ENCODE results near the gene TMC3.

The TMC3 gene

DNA sequence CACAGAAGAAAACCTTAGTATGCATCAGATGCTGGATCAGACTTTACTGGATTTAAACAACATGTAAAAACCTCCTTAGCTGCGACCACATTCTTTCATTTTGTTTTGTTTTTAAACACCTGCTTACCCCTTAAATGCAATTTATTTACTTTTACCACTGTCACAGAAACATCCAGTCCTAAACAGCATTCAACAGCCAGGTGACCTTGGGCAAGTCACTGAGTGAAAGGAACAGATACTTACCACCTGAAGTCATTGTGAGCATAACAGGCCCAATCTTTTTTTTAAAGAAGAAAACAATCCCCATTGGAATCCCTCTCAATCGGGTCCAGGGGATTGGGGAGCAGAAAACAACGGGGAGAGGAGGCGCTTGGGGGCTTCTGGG is 50.5 kb downstream of the TMC3 start:
- peak overlapping the region; percentile 64 for H3K4me3 ChIP-seq (ENCODE audit: extremely low read depth, insufficient read depth, low read length, poor library complexity, severe bottlenecking)
- no peaks in the 10 kb centered on the region for H3K9me3 ChIP-seq (ENCODE audit: control insufficient read depth, low read length)
- H3K36me3 ChIP-seq (ENCODE audit: control insufficient read depth, insufficient read depth, low read length), result no peaks in the 10 kb centered on the region
- H3K27ac ChIP-seq (ENCODE audit: low read depth, low read length, severe bottlenecking), result no peak overlapping the region
- H3K4me1 ChIP-seq (ENCODE audit: control insufficient read depth, insufficient read depth, low read length, poor library complexity, severe bottlenecking), result peaks cover 3% of the 10 kb centered on the region
- WGBS, 2 experiments (ENCODE audit: insufficient coverage in 2 of 2), result 50 to 82% methylated on average over 1 of the region's 4 CpGs

DNA sequence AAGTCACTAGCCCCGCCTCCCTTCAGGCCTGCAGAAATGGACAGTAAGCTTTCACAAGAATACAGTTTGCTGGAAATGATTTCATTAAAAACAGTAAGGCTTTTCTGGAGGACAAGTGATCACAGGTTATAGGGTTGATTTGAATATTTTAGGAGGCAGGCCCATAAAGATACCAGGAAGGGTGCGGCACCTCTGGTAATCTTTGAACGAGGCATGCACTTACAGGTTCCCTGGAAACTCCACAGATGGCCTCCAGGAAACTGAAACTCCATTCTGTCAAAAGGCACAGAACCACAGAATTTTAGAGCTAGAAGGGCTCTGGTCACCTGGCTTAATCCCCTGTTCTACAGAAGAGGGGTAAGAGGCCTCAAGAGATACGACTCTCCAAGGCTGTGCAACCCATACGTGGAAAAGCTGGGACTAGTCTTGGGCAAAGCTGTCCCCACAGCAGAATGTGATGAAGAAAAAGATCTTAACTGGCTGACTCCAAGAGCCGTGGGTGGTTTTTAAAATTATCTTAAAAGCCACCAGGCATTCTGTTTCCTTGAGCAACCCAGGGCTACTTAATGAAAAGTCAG is 51.2 kb downstream of the TMC3 start:
- Histone ChIP-seq H3K4me1 (ENCODE audit: control insufficient read depth, insufficient read depth, low read length, poor library complexity, severe bottlenecking) (peaks cover 3% of the 10 kb centered on the region), H3K36me3 (ENCODE audit: control insufficient read depth, insufficient read depth, low read length) (no peaks in the 10 kb centered on the region), H3K27ac (ENCODE audit: low read depth, low read length, severe bottlenecking) (no peak overlapping the region), H3K9me3 (ENCODE audit: control insufficient read depth, low read length) (no peaks in the 10 kb centered on the region), H3K4me3 (ENCODE audit: extremely low read depth, insufficient read depth, low read length, poor library complexity, severe bottlenecking) (no peak overlapping the region)
- WGBS, 2 experiments (ENCODE audit: insufficient coverage in 2 of 2), result 84 to 89% methylated on average over 4 to 6 of the region's 6 CpGs

DNA sequence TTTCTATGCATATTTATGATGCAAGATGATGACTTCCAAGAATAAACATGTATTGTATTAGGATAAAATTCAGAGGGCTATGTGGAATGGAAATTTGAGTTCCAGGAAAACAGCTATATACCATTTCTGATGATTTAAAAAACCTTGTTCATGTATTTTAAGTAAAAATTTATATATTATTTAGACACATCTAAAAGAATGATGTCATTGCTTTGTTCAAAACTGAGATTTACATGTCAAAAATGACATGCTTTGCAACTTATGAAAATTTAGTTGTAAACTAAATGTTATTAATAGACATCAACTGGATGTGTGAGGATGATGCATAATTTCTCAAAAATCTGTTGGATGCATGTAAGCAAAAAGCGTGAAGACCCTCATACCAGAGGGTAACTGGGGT is 52.3 kb downstream of the TMC3 start:
- H3K9me3 ChIP-seq (ENCODE audit: control insufficient read depth, low read length), result no peaks in the 10 kb centered on the region
- H3K27ac ChIP-seq (ENCODE audit: low read depth, low read length, severe bottlenecking), result no peak overlapping the region
- 90 to 100% methylated on average over 1 of the region's 1 CpG for WGBS, 2 experiments (ENCODE audit: insufficient coverage in 2 of 2)
- H3K4me3 ChIP-seq (ENCODE audit: extremely low read depth, insufficient read depth, low read length, poor library complexity, severe bottlenecking), result no peak overlapping the region
- H3K4me1 ChIP-seq (ENCODE audit: control insufficient read depth, insufficient read depth, low read length, poor library complexity, severe bottlenecking), result peaks cover 3% of the 10 kb centered on the region
- H3K36me3 ChIP-seq (ENCODE audit: control insufficient read depth, insufficient read depth, low read length), result peaks cover 1% of the 10 kb centered on the region

DNA sequence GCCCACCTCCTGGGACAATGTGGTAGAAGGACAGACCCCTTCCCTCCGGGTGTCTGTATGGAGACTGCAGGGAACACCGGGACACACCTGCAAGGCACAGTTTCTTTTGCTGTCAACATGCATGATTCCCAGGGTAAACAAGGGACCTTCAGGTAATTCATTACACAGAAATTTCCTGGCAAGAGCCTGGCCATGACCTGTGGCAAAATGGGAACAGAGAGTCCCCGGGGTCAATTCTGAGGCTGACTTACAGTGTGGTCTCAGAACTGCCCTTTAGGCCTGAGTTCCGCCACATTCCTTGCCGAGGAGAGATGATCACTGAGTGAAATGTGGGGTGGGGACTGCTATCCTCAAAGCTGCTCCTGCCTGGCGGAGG is 56.4 kb downstream of the TMC3 start:
- WGBS, 2 experiments (ENCODE audit: insufficient coverage in 2 of 2), result 92 to 98% methylated on average over 5 of the region's 6 CpGs
- H3K9me3 ChIP-seq (ENCODE audit: control insufficient read depth, low read length), result no peaks in the 10 kb centered on the region
- no peak overlapping the region for H3K27ac ChIP-seq (ENCODE audit: low read depth, low read length, severe bottlenecking)
- H3K36me3 ChIP-seq (ENCODE audit: control insufficient read depth, insufficient read depth, low read length), result peaks cover 8% of the 10 kb centered on the region
- no peak overlapping the region for H3K4me3 ChIP-seq (ENCODE audit: extremely low read depth, insufficient read depth, low read length, poor library complexity, severe bottlenecking)
- H3K4me1 ChIP-seq (ENCODE audit: control insufficient read depth, insufficient read depth, low read length, poor library complexity, severe bottlenecking), result peaks cover 3% of the 10 kb centered on the region

DNA sequence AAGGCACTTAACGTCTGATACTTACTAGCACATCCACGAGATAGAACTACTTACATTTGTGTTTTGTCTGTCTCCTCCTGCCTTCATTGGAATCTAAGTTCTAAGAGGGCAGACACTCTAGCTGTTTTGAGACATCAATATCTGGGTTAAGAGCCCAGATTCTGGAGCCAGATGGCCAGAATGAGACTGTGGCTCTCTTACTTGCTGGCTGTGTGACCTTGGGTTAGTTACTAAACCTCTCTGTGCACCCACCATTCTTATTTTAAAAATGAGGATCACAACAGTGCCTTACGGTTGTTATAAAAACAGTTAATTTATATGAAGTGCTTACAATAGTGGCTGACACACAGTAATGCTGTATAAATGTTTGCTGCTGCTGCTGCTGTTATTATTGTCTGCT is 57.7 kb downstream of the TMC3 start:
- H3K36me3 ChIP-seq (ENCODE audit: control insufficient read depth, insufficient read depth, low read length), result peaks cover 14% of the 10 kb centered on the region
- 86 to 98% methylated on average over 2 to 3 of the region's 3 CpGs for WGBS, 2 experiments (ENCODE audit: insufficient coverage in 2 of 2)

DNA sequence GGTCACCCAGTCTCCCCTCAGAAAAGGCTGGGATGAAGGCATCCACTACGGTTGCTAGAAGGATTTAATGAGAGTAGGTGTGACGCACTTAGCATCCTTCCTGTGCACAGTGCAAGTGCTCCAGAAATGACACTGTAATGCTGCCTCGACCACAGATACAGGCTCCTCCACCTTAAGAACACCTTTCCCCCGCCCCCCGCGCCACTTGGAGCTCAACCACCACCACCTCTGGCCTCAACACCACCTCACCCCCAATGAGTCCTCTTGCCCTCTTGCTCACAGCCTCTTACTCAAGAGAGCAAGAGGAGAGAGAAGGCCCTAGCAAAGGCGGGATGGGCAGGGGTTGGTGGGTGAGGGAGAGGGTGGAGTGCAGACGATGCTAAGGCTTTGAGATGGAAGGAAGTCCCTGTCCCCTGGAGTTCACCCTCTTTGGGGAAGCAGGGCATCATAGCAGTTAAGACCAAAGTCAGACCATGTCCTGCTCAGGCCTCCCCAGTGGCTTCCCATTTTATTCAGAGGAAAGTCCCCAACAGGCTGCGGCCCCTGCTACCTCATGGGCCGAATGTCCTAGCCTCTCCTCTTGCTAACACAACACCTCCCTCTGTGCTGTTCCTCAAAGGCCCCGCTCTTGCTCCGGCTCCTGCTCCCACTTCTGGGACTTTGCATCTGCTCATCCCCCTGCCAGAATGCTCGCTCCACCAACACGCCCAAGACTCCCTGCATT is 58.4 kb downstream of the TMC3 start:
- no peak overlapping the region for H3K4me3 ChIP-seq (ENCODE audit: extremely low read depth, insufficient read depth, low read length, poor library complexity, severe bottlenecking)
- H3K4me1 ChIP-seq (ENCODE audit: control insufficient read depth, insufficient read depth, low read length, poor library complexity, severe bottlenecking), result no peaks in the 10 kb centered on the region
- no peaks in the 10 kb centered on the region for H3K9me3 ChIP-seq (ENCODE audit: control insufficient read depth, low read length)
- no peak overlapping the region for H3K27ac ChIP-seq (ENCODE audit: low read depth, low read length, severe bottlenecking)
- H3K36me3 ChIP-seq (ENCODE audit: control insufficient read depth, insufficient read depth, low read length), result peaks cover 14% of the 10 kb centered on the region
- WGBS, 2 experiments (ENCODE audit: insufficient coverage in 2 of 2), result 90 to 96% methylated on average over 9 to 11 of the region's 14 CpGs

More for the DNA sequence above, 57.7 kb downstream of the TMC3 start:
- no peaks in the 10 kb centered on the region for H3K4me1 ChIP-seq (ENCODE audit: control insufficient read depth, insufficient read depth, low read length, poor library complexity, severe bottlenecking)
- no peak overlapping the region for H3K4me3 ChIP-seq (ENCODE audit: extremely low read depth, insufficient read depth, low read length, poor library complexity, severe bottlenecking)
- H3K27ac ChIP-seq (ENCODE audit: low read depth, low read length, severe bottlenecking), result no peak overlapping the region
- no peaks in the 10 kb centered on the region for H3K9me3 ChIP-seq (ENCODE audit: control insufficient read depth, low read length)

DNA sequence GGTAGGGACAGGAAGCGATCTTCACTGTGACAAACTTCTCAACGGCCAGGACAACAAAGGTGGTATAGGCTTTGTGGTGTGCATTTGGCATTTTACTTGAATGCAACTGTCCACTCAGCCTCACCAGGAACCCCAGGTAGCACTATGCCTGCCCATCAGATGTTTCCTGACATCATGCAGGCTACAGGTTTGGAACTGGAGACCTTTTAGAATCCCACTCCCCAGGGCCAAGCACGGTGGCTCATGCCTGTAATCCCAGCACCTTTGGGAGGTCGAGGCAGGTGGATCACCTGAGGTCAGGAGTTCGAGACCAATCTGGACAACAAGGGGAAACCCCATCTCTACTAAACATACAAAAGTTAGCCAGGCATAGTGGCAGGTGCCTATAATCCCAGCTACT is 59.6 kb downstream of the TMC3 start:
- no peaks in the 10 kb centered on the region for H3K9me3 ChIP-seq (ENCODE audit: control insufficient read depth, low read length)
- peaks cover 14% of the 10 kb centered on the region for H3K36me3 ChIP-seq (ENCODE audit: control insufficient read depth, insufficient read depth, low read length)
- no peak overlapping the region for H3K4me3 ChIP-seq (ENCODE audit: extremely low read depth, insufficient read depth, low read length, poor library complexity, severe bottlenecking)
- 82 to 95% methylated on average over 2 to 4 of the region's 5 CpGs for WGBS, 2 experiments (ENCODE audit: insufficient coverage in 2 of 2)
- H3K4me1 ChIP-seq (ENCODE audit: control insufficient read depth, insufficient read depth, low read length, poor library complexity, severe bottlenecking), result no peaks in the 10 kb centered on the region
- no peak overlapping the region for H3K27ac ChIP-seq (ENCODE audit: low read depth, low read length, severe bottlenecking)

DNA sequence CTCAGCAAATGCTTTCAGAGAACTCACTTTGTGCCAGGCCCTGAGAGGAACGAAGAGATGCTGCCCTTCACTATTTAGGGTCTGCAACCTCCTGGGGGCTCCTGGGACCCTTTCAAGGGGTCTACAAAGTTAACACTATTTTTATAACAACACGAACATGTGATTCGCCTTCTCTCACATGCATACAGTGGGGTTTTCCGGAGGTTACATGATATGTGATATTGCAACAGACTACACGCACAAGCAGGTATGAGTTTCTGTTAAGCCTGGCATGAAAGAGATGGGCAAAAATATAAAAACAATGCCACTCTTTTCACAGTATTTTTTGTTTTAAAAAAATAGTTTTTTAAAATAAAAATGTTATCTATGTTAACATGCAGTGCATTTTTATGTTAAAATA is 60.3 kb downstream of the TMC3 start:
- Histone ChIP-seq H3K36me3 (ENCODE audit: control insufficient read depth, insufficient read depth, low read length) (peaks cover 14% of the 10 kb centered on the region), H3K27ac (ENCODE audit: low read depth, low read length, severe bottlenecking) (no peak overlapping the region), H3K4me3 (ENCODE audit: extremely low read depth, insufficient read depth, low read length, poor library complexity, severe bottlenecking) (no peak overlapping the region), H3K4me1 (ENCODE audit: control insufficient read depth, insufficient read depth, low read length, poor library complexity, severe bottlenecking) (no peaks in the 10 kb centered on the region), H3K9me3 (ENCODE audit: control insufficient read depth, low read length) (no peaks in the 10 kb centered on the region)
- 92% methylated on average over 1 of the region's 5 CpGs; no CpG with 5 or more reads in 1 of the 2 experiments for WGBS, 2 experiments (ENCODE audit: insufficient coverage in 2 of 2)

DNA sequence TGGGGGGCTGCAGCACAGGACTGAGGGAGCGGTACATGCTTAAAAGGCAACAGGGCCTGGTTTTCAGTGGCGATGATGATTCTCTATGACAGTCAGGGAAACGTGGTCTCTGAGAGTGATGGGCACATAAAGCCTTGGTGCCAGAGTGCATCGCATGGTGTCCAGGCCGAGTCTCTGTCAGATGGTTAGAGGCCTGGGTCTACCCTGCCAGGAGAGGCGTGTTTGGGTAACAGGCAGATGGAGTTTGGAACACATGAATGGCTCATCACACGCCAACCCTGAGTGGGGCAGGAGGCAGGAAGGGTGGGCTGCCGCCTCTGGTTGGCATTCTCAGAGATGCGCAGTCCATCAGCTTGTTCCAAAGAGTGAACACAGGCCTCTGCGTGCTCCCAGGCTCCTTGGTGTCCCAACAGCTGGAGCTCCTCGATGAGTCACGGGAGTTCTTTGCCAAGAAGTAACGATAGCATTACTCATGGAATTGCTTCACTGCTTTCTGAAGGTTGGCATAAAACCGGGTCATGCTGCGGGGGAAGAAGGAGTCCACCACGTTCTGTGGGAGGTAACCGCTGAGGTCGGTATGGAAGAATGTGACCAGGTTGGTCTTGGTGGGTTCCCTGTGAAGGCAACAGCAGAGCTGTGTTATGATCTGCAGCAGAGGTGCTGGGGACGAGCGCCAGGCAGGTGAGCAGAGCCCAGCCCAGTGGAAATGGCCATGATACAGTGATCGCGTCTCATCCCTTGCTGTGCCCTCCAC is 61.0 kb downstream of the TMC3 start:
- H3K27ac ChIP-seq (ENCODE audit: low read depth, low read length, severe bottlenecking), result no peak overlapping the region

DNA sequence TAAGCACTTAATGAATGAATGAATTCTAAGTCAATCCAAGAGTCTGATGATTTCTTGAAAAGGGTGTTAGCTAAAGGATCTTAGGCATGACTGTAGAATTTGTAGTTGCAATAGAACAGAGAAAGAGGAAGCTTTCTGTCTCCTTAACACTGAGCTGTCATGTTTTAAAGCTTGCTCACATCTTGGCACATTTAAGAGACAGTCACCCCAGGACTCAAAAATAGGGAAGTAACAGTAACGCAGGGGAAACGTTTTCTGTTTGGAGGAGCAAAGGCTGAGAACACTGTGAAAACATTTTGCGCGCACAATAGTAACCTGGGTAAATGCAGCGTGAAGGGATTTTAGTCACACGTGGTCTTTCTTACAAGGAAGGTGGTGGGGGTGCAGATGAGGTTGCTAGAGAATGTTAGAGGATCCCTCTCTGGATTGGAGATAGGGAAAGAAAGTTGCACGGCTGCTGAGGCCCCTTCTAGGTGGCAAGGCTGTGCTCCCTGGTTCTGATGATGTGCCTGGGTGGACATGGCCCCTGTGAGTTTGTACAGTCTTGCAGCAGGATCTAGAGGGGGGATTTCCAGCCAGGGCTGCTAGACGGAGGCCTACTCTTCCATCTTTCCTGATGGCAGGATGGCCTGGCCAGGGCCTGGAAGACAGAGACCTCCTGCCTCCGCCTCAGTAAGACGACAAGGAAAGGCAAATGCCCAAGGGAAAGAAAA is 62.1 kb downstream of the TMC3 start:
- no peak overlapping the region for H3K27ac ChIP-seq (ENCODE audit: low read depth, low read length, severe bottlenecking)
- 95 to 99% methylated on average over 10 of the region's 10 CpGs for WGBS, 2 experiments (ENCODE audit: insufficient coverage in 2 of 2)
- H3K4me1 ChIP-seq (ENCODE audit: control insufficient read depth, insufficient read depth, low read length, poor library complexity, severe bottlenecking), result no peaks in the 10 kb centered on the region
- no peaks in the 10 kb centered on the region for H3K9me3 ChIP-seq (ENCODE audit: control insufficient read depth, low read length)
- peaks cover 14% of the 10 kb centered on the region for H3K36me3 ChIP-seq (ENCODE audit: control insufficient read depth, insufficient read depth, low read length)
- H3K4me3 ChIP-seq (ENCODE audit: extremely low read depth, insufficient read depth, low read length, poor library complexity, severe bottlenecking), result no peak overlapping the region

More for the DNA sequence above, 61.0 kb downstream of the TMC3 start:
- no peak overlapping the region for H3K4me3 ChIP-seq (ENCODE audit: extremely low read depth, insufficient read depth, low read length, poor library complexity, severe bottlenecking)
- H3K4me1 ChIP-seq (ENCODE audit: control insufficient read depth, insufficient read depth, low read length, poor library complexity, severe bottlenecking), result no peaks in the 10 kb centered on the region
- 91 to 94% methylated on average over 19 to 22 of the region's 22 CpGs for WGBS, 2 experiments (ENCODE audit: insufficient coverage in 2 of 2)
- no peaks in the 10 kb centered on the region for H3K9me3 ChIP-seq (ENCODE audit: control insufficient read depth, low read length)
- peaks cover 14% of the 10 kb centered on the region for H3K36me3 ChIP-seq (ENCODE audit: control insufficient read depth, insufficient read depth, low read length)
